ENCODE results near the gene PTS.

DNA sequence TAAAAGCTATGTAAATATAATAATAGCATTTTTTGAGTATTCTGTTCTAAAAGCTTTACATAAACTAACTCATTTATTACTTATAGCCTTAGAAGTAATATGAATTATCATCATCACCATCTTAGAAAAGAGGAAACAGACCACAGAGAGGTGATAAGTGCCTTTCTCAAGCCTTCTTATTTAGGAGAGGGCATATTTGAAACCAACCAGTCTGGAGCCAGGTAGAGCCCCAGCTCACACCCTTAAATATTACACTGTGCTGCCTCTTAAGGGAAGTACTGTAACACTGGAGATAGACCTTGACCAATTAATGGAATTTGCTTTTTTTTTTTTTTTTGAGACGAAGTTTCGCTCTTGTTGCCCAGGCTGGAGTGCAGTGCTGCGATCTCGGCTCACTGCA is 48.6 kb upstream of the PTS start:
- no peak for TF ChIP-seq TCF12 (IDR thresholded peaks at IDR 0.05; ENCODE audit: low read depth)
- no peak for TF ChIP-seq YY1 (IDR thresholded peaks at IDR 0.05; ENCODE audit: low read depth)
- no peak for TF ChIP-seq EP300 (IDR thresholded peaks at IDR 0.05; ENCODE audit: borderline replicate concordance)
- TF ChIP-seq, protein P1, sequence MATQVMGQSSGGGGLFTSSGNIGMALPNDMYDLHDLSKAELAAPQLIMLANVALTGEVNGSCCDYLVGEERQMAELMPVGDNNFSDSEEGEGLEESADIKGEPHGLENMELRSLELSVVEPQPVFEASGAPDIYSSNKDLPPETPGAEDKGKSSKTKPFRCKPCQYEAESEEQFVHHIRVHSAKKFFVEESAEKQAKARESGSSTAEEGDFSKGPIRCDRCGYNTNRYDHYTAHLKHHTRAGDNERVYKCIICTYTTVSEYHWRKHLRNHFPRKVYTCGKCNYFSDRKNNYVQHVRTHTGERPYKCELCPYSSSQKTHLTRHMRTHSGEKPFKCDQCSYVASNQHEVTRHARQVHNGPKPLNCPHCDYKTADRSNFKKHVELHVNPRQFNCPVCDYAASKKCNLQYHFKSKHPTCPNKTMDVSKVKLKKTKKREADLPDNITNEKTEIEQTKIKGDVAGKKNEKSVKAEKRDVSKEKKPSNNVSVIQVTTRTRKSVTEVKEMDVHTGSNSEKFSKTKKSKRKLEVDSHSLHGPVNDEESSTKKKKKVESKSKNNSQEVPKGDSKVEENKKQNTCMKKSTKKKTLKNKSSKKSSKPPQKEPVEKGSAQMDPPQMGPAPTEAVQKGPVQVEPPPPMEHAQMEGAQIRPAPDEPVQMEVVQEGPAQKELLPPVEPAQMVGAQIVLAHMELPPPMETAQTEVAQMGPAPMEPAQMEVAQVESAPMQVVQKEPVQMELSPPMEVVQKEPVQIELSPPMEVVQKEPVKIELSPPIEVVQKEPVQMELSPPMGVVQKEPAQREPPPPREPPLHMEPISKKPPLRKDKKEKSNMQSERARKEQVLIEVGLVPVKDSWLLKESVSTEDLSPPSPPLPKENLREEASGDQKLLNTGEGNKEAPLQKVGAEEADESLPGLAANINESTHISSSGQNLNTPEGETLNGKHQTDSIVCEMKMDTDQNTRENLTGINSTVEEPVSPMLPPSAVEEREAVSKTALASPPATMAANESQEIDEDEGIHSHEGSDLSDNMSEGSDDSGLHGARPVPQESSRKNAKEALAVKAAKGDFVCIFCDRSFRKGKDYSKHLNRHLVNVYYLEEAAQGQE (IDR thresholded peaks at IDR 0.05; ENCODE audit: low read depth): no peak
- no peak for TF ChIP-seq TAF1 (IDR thresholded peaks at IDR 0.05; ENCODE audit: low read depth)
- no peak for TF ChIP-seq TEAD4 (IDR thresholded peaks at IDR 0.05)
- TF ChIP-seq FOXM1 (IDR thresholded peaks at IDR 0.05; ENCODE audit: borderline replicate concordance, low read depth): no peak
- TF ChIP-seq, protein P2, sequence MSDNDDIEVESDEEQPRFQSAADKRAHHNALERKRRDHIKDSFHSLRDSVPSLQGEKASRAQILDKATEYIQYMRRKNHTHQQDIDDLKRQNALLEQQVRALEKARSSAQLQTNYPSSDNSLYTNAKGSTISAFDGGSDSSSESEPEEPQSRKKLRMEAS (IDR thresholded peaks at IDR 0.05): no peak
- TF ChIP-seq CREB1 (IDR thresholded peaks at IDR 0.05; ENCODE audit: low read depth): no peak
- TF ChIP-seq, protein P3, sequence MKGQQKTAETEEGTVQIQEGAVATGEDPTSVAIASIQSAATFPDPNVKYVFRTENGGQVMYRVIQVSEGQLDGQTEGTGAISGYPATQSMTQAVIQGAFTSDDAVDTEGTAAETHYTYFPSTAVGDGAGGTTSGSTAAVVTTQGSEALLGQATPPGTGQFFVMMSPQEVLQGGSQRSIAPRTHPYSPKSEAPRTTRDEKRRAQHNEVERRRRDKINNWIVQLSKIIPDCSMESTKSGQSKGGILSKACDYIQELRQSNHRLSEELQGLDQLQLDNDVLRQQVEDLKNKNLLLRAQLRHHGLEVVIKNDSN (IDR thresholded peaks at IDR 0.05): no peak

Measured in Ishikawa (cell line).